Choroid plexus epithelial cell (primary cell): ENCODE data around the gene RAP2C.

Experiments
- DNase-seq: peaks from one replicate; pipeline ENCODE4 v3.0.0-alpha.2; 2010; ENCODE audit warnings: low read depth
- H3K4me3 ChIP-seq: 2 replicates; pipeline ENCODE4 v1.5.1; 2011; ENCODE audit warnings: low read depth, mild to moderate bottlenecking, control low read depth, low read length, moderate library complexity
- CTCF ChIP-seq: conservative IDR thresholded peaks from 2 replicates; pipeline ENCODE4 v1.5.1; 2011; ENCODE audit warnings: low read depth, mild to moderate bottlenecking, control low read depth, inconsistent platforms, low read length, moderate library complexity

RAP2C gene

DNA sequence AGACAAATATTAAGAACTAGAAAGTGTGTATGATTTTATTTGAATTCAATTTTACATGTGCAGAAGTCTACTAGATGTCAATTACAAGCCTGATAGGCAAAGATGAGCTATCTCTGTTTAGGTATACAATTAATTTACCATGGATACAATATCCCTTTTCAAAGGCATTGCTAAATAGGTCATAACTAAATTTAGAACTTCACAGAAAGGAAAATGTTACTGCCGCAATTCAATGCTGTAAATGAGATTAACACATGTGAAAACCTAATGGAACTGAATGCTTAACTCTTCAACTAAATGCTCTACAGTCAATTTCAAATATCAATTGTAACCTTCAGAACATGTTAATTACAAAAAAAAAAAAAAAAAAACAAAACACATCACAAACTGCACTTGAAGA lies 14.6 kb downstream of the RAP2C start:
- no peak for TF ChIP-seq CTCF
- no peak for DNase-seq
- no peak overlapping the region for H3K4me3 ChIP-seq

DNA sequence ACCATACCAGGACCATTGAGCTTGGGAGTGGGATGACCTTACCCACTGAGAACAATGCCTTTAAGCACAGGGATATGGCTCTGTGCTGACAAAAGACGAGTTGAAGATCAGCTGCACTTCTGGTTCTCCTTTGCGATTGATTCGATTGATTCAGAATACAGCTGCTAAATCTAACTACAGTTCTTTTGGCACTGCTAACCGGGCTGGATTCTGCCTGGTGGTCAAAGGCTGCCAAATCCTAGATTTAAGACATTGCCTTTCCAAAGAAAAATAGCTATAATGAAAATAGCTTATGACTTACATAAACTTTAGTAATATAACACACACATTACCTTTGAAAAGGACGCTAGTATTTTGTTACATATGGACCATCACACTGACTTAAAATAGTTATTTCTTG lies 18.3 kb downstream of the RAP2C start:
- TF ChIP-seq CTCF: no peak
- no peak for DNase-seq
- H3K4me3 ChIP-seq: no peak overlapping the region

DNA sequence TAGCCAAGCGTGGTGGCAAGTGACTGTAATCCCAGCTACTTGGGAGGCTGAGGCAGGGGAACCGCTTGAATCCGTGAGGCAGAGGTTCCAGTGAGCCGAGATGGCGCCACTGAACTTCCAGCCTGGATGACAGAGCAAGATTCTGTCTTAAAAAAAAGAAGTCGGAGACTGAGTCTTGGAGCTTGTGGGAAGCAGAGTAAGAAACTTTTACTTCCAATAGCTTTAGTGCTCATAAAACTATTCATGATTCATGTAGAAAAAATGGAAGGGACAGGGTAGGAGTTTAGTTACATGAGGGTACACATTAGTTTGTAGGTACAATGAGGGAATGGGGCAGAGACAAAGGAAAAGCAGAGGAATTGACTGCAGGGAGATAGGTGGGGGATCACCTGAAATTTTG lies 19.3 kb downstream of the RAP2C start:
- no peak overlapping the region for H3K4me3 ChIP-seq
- TF ChIP-seq CTCF: no peak
- DNase-seq: no peak

- no peak for TF ChIP-seq CTCF
- DNase-seq: no peak
- no peak overlapping the region for H3K4me3 ChIP-seq
Observed at GRCh38 chrX:132193872-132194574, 25.2 kb downstream of the RAP2C start.

GRCh38 chrX:132191938-132192337 lies 27.3 kb downstream of the RAP2C start:
- H3K4me3 ChIP-seq: no peak overlapping the region
- TF ChIP-seq CTCF: no peak
- no peak for DNase-seq

DNA sequence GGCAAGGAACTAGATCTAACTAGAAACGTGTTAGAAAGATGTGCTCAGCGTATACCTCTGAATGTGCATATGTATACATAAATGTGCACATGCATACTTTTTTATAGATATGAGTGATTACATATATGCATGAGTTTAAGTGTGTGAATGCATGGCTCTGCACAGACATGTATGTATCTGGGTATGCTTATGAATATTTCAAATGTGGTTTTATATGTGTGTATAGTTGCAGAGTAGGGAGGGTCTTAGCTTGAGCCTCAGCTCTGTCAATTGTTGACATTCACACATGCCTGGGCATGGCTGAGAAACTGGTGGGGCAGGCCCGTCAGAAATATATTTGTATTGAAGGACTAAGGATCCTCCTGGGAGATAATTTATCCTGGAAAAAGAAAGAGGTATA lies 31.1 kb downstream of the RAP2C start:
- H3K4me3 ChIP-seq: no peak overlapping the region
- TF ChIP-seq CTCF: no peak
- DNase-seq: no peak

GRCh38 chrX:132187451-132187850 lies 31.8 kb downstream of the RAP2C start:
- no peak for TF ChIP-seq CTCF

More at GRCh38 chrX:132187451-132187850, 31.8 kb downstream of the RAP2C start:
- DNase-seq: no peak
- H3K4me3 ChIP-seq: no peak overlapping the region
